HepG2 (cell line): ENCODE measurements around the gene MMP17. TPM values are rescaled to one million over a fixed set of nuclear protein-coding genes. Genes with fewer than 3 reads are reported as not detected.
A peak's percentile ranks its signal among the peaks of the same experiment; 100 is the strongest.

ENCODE experiments used
- CREM ChIP-seq, 2 experiments: sonication (generic) in 1 of 2; formaldehyde crosslinking in 1 of 2; IDR thresholded peaks; 2 replicates each; pipeline versions ENCODE4 v1.4.0 to v1.6.1; 2016 to 2020; ENCODE audit warnings: antibody characterized with exemption in 1 of 2, mild to moderate bottlenecking in 1 of 2, missing genetic modification reagents in 1 of 2
- HDAC2 ChIP-seq: sonication (generic); formaldehyde crosslinking; IDR thresholded peaks from 2 replicates; pipeline ENCODE4 v1.4.0; 2020; ENCODE audit warnings: missing genetic modification reagents
- HNF4A ChIP-seq: sonication (generic); formaldehyde crosslinking; IDR thresholded peaks from 2 replicates; pipeline ENCODE4 v1.4.0; 2020; ENCODE audit warnings: missing genetic modification reagents
- MAFF ChIP-seq: IDR thresholded peaks from 2 replicates; pipeline ENCODE4 v1.6.1; 2011; ENCODE audit warnings: low read depth, low read length, improper control_type of control experiment
- MEIS2 ChIP-seq: sonication (generic); formaldehyde crosslinking; IDR thresholded peaks from 2 replicates; pipeline ENCODE4 v1.9.0; 2021; ENCODE audit warnings: mild to moderate bottlenecking, missing genetic modification reagents
- MXI1 ChIP-seq: IDR thresholded peaks from 3 replicates; pipeline ENCODE4 v1.6.1; 2012; ENCODE audit warnings: low read depth, low read length, inconsistent platforms, borderline replicate concordance
- MYC ChIP-seq: sonication (generic); formaldehyde crosslinking; IDR thresholded peaks from 2 replicates; pipeline ENCODE4 v1.9.0; 2021; ENCODE audit warnings: missing genetic modification reagents, borderline replicate concordance
- PHF8 ChIP-seq: sonication (generic); formaldehyde crosslinking; IDR thresholded peaks from 2 replicates; pipeline ENCODE4 v1.5.0; 2020; ENCODE audit warnings: missing genetic modification reagents
- RARA ChIP-seq: IDR thresholded peaks from 2 replicates; pipeline ENCODE4 v1.6.1; 2016; ENCODE audit warnings: missing genetic modification reagents, missing compliant biosample characterization
- RFXANK ChIP-seq: IDR thresholded peaks from 2 replicates; pipeline ENCODE4 v1.6.1; 2016
- SMYD3 ChIP-seq: sonication (generic); formaldehyde crosslinking; IDR thresholded peaks from 2 replicates; pipeline ENCODE4 v1.8.1; 2023; ENCODE audit warnings: mild to moderate bottlenecking, missing genetic modification reagents
- ZMAT3 ChIP-seq: sonication (generic); formaldehyde crosslinking; conservative IDR thresholded peaks from 2 replicates; pipeline ENCODE4 v1.7.0; 2021; ENCODE audit warnings: missing genetic modification reagents
- ZNF225 ChIP-seq: sonication (generic); formaldehyde crosslinking; IDR thresholded peaks from 2 replicates; pipeline ENCODE4 v1.4.0; 2020; ENCODE audit warnings: mild to moderate bottlenecking, missing genetic modification reagents
- ZNF263 ChIP-seq: sonication (generic); formaldehyde crosslinking; IDR thresholded peaks from 2 replicates; pipeline ENCODE4 v1.4.0; 2020; ENCODE audit warnings: missing genetic modification reagents
- ZNF510 ChIP-seq: sonication (generic); formaldehyde crosslinking; IDR thresholded peaks from 2 replicates; pipeline ENCODE4 v1.4.0; 2020; ENCODE audit warnings: low read depth, mild to moderate bottlenecking, missing genetic modification reagents
- polyA plus RNA-seq, 8 experiments: library from polyadenylated mRNA; depleted of rRNA in 3 of 8; stranded (reverse) in 7 of 8; unstranded in 1 of 8; fragments of >200 nt; fragmentation: Illumina TruSeq in 4 of 8; extraction: Trizol in 4 of 8; gene quantifications; 2 replicates each; pipeline versions ENCODE4 v1.2.1 to v1.2.3, GENCODE V29; 2011 to 2016; ENCODE audit warnings: low read depth in 4 of 8, missing spikeins in 1 of 8, mixed read lengths in 1 of 8; ENCODE audit not compliant: insufficient read depth in 1 of 8
- total RNA-seq, 5 experiments: library from RNA; depleted of rRNA; stranded (reverse); fragments of >200 nt; fragmentation: Illumina TruSeq; extraction: Trizol; gene quantifications; 2 replicates each; pipeline ENCODE4 v1.2.3, GENCODE V29; 2016; ENCODE audit warnings: low read depth in 1 of 5
- TF ChIP-seq, protein P1 (sequence below): sonication (generic); formaldehyde crosslinking; conservative IDR thresholded peaks from 2 replicates; pipeline ENCODE4 v1.8.0; 2022; ENCODE audit warnings: low read depth, missing genetic modification reagents

Gene MMP17
- total and polyA plus RNA-seq, 2 of the 13 experiments (the other 11 are each of a cell fraction or from before 2014, with no cell fraction given), result 0.55 to 0.80 TPM

DNA sequence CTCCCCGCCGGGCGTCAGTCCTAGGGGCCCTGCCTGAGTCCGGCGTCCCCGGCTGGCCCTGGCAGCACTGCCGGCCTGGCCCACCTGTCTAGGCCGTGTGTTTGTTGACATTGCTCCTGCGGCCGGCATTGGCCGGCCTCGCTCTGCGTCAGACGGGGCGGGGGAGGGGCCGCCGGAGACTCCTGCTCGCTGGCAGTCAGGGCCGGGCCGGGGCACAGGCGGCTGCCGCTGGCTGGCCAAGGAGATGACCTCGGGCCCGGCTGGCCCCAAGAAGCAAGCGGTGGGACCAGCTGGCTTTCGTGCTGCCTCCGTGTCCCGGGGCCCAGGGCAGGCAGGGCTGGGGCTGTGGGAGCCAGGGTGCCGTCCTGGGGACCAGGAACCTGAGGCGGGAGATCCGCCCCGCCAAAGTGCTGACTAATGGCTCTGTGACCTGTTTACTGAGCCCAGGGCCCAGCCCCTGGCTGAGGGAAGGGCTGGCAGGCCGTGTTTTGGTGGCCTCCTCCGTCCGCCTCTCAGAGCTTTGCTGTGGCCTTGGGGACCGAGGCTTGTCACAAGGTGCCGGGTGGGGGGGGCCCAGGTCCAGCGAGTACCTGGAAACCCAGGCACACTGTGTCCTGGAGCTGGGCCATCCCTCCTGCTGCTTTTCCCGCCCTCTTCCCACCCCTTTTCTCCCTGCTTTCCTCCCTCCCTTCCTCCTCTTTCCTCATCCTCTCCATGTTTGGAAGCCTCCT lies 68.1 kb downstream of the MMP17 start (continued):
- TF ChIP-seq, protein P1, sequence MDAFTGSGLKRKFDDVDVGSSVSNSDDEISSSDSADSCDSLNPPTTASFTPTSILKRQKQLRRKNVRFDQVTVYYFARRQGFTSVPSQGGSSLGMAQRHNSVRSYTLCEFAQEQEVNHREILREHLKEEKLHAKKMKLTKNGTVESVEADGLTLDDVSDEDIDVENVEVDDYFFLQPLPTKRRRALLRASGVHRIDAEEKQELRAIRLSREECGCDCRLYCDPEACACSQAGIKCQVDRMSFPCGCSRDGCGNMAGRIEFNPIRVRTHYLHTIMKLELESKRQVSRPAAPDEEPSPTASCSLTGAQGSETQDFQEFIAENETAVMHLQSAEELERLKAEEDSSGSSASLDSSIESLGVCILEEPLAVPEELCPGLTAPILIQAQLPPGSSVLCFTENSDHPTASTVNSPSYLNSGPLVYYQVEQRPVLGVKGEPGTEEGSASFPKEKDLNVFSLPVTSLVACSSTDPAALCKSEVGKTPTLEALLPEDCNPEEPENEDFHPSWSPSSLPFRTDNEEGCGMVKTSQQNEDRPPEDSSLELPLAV (CRISPR knock-in tag), result no peak
- no peak for TF ChIP-seq ZNF510 (CRISPR knock-in tag)
- no peak for TF ChIP-seq ZNF225 (CRISPR knock-in tag)
- TF ChIP-seq HDAC2 (CRISPR knock-in tag), result 0 out of 2 replicates have a peak, but pooled peaks have one; percentile 30
- TF ChIP-seq MXI1, result peak; percentile 94; the same call in 2 of the 3 replicates
- TF ChIP-seq SMYD3 (CRISPR knock-in tag), result 0 out of 2 replicates have a peak, but pooled peaks have one; percentile 44
- no peak for TF ChIP-seq HNF4A (CRISPR knock-in tag)
- TF ChIP-seq MEIS2 (CRISPR knock-in tag), result peak; percentile 74
- TF ChIP-seq RFXANK, result 0 out of 2 replicates have a peak, but pooled peaks have one; percentile 27
- TF ChIP-seq MAFF, result peak; percentile 87
- peak; percentile 52 for TF ChIP-seq RARA (CRISPR knock-in tag)
- peak; percentile 66; the same call in 1 of the 2 replicates for TF ChIP-seq PHF8 (CRISPR knock-in tag)
- peak; percentile 23; the same call in 1 of the 2 replicates for TF ChIP-seq CREM (IDR thresholded peaks at IDR 0.05)
- TF ChIP-seq CREM (CRISPR knock-in tag; IDR thresholded peaks at IDR 0.05), result no peak
- peak; percentile 8; the same call in 1 of the 2 replicates for TF ChIP-seq ZMAT3
- 0 out of 2 replicates have a peak, but pooled peaks have one; percentile 23 for TF ChIP-seq MYC (CRISPR knock-in tag)
- TF ChIP-seq ZNF263 (CRISPR knock-in tag), result 0 out of 2 replicates have a peak, but pooled peaks have one; percentile 13
